Ovary (tissue), 3 donors: ENCODE measurements around the gene CNTN5.

Experiments used
- EP300 ChIP-seq: sonication (generic); formaldehyde crosslinking; IDR thresholded peaks from one replicate; pipeline ENCODE4 v1.6.1; 2017; ENCODE audit warnings: antibody characterized with exemption
- TF ChIP-seq, protein P1 (sequence below), 3 donors: fragments of 450-650 bp in 2 of 3; fragments of 200-600 bp in 1 of 3; IDR thresholded peaks; one replicate each; pipeline versions ENCODE4 v1.5.1 to v1.8.0; 2016 to 2022; ENCODE audit warnings: antibody characterized with exemption in 3 of 3, mild to moderate bottlenecking in 1 of 3
- donor health status: DM: no; HTN: no; CAD: no.

DNA sequence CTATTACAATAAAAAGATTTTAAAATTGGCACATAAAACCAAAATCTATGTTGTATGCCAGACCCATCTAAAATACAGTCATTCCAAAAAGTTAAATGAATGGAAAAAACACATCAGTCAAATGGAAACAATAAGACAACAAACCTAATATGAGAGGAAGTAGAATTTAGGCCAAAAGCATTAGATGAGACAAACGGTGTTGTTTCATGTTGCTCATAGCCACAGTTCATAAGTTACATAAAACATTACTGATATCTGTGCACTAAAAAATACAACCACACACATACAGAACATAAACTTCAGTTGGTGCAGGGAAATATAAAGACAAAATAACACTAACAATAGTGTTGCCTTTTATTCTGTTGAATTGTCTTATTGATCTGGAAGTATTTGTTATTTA, 661.9 kb downstream of the CNTN5 start:
- TF ChIP-seq, protein P1, sequence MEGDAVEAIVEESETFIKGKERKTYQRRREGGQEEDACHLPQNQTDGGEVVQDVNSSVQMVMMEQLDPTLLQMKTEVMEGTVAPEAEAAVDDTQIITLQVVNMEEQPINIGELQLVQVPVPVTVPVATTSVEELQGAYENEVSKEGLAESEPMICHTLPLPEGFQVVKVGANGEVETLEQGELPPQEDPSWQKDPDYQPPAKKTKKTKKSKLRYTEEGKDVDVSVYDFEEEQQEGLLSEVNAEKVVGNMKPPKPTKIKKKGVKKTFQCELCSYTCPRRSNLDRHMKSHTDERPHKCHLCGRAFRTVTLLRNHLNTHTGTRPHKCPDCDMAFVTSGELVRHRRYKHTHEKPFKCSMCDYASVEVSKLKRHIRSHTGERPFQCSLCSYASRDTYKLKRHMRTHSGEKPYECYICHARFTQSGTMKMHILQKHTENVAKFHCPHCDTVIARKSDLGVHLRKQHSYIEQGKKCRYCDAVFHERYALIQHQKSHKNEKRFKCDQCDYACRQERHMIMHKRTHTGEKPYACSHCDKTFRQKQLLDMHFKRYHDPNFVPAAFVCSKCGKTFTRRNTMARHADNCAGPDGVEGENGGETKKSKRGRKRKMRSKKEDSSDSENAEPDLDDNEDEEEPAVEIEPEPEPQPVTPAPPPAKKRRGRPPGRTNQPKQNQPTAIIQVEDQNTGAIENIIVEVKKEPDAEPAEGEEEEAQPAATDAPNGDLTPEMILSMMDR (IDR thresholded peaks at IDR 0.05): no peak
- no peak for TF ChIP-seq EP300
